Activated T-cell treated with anti-CD3 and anti-CD28 coated beads for 4 hours (primary cell): ENCODE measurements around the gene ACOX1.

ENCODE experiments used
- DNase-seq: peaks from one replicate; pipeline ENCODE4 v3.0.0-alpha.2; 2020

ACOX1 gene

GRCh38 chr17:76008208-76008607, 29.2 kb upstream of the ACOX1 start:
- no peak for DNase-seq

- DNase-seq: no peak
These were observed 28.8 kb upstream of the ACOX1 start for GRCh38 chr17:76007850-76008165.

- DNase-seq: no peak
These were observed 28.3 kb upstream of the ACOX1 start for GRCh38 chr17:76007131-76007849.

DNA sequence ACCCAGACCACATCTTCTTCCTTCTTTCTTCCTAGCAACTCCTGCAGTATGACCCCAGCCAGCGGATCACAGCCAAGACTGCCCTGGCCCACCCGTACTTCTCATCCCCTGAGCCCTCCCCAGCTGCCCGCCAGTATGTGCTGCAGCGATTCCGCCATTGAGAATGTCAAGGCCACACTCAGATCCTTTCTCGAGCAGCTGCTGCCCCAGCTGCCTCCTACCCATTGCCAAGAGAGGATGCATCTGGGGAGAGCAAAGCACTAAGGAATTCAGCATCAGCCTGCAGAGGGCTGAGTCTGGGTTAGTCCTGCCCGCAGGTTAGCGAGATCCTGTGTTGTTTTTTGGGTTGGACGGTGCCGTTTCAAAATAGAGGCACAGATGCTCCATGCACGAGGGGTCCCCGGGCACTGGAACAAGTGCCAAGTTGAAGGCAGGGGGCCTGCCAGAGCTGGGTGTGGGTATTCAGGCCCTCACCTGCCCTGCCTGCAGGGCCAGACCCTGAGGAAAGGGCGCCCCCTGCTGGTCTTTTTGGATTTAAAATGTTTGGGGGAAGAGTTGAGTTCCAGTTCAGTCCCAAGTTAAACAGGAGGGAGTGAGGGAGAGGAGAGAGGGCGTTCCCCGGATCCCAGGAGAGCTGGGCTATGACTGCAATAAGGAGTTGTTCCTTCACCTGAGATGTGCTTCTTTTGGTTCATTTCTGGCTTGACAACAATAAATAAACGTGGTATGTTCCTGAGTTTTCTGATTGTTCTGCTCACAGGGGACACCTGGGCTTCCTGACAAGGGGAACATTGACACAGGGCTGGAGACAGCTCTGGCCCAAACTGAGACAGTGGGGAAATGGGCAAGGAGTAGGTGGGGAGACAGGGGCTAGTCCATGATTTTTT, 26.5 kb upstream of the ACOX1 start:
- peak; percentile 80 for DNase-seq

DNA sequence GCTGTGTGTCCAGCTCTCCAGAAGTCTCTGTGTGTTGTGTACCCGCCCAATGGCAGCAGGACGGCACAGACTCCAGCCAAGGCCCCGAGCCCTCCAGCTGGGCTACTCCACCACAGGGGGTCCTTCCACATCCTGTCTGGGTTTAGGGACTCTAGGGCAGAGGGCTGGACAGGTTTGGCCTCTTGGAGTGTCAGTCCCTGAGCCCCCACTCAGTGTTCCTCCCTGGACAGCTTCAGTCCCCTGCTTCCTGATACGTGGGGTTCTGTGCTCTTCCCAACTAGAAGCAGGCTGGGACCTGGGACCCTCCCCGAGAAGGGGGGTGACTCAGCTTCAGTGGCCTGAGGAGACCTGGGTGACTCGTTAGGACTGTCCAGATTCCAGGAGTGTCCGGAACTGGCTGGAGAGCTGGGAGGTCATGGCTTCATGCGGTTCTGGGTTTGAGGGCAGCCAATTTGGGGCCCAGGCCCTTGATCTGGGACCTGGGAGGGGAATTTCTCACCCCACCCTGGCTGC, 25.8 kb upstream of the ACOX1 start:
- no peak for DNase-seq

GRCh38 chr17:76003915-76004314, 24.9 kb upstream of the ACOX1 start:
- no peak for DNase-seq

DNA sequence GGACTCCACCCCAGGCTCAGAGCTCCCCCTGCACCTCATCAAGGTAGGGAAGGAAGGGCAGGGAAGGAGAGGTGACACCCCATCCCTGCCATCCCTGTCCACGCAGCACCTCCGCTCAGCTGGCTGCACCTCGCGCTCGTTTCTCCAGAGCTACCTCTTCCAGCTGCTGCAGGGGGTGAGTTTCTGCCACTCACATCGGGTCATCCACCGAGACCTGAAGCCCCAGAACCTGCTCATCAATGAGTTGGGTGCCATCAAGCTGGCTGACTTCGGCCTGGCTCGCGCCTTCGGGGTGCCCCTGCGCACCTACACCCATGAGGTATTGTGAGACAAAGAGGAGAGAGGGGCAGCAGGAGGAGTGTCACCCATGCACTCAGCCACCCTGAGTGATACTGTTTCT, 23.1 kb upstream of the ACOX1 start:
- no peak for DNase-seq

GRCh38 chr17:76000755-76001521, 22.0 kb upstream of the ACOX1 start, which contains the start of gene CDK3:
CDK3 (plus strand) TSS chr17:76000855; CDS start chr17:76001426, 571 bp downstream.
- no peak for DNase-seq

DNA sequence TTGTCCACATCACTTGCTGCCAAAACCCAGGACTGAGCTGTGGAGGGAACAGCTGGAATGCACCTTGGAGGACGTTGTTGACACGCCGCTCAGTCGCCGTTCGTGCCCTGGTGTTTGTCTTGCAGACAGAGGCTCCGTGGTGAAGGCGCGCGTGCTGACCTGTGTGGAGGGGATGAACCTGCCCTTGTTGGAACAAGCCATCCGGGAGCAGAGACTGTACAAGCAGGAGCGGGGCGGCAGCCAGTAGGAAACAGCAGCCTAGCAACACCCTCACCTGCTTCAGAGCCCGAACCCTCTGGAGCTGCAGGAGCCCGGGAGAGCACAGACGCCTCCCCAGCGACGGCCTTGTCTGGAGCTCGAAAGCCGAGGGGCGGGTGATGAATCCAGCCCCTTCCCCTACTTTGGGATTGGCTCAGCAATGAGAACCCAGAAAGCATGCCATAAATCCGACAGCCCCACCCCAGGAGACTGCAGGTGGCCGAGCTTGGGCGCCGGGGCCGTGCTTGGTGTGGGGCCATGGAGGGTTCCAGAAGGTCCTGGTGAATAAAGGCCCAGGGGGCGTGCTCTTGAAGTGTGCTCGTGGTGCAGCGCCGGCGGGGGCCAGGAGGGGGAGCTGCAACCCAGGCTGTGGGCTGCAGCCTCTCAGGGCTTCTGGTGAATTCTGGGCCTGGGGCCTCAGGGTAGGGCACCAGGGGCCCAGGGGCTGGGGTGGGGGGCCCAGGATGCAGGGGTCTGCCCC, 21.2 kb upstream of the ACOX1 start:
- DNase-seq: peak; percentile 52

GRCh38 chr17:75998327-75998795, 19.4 kb upstream of the ACOX1 start:
- DNase-seq: no peak

DNA sequence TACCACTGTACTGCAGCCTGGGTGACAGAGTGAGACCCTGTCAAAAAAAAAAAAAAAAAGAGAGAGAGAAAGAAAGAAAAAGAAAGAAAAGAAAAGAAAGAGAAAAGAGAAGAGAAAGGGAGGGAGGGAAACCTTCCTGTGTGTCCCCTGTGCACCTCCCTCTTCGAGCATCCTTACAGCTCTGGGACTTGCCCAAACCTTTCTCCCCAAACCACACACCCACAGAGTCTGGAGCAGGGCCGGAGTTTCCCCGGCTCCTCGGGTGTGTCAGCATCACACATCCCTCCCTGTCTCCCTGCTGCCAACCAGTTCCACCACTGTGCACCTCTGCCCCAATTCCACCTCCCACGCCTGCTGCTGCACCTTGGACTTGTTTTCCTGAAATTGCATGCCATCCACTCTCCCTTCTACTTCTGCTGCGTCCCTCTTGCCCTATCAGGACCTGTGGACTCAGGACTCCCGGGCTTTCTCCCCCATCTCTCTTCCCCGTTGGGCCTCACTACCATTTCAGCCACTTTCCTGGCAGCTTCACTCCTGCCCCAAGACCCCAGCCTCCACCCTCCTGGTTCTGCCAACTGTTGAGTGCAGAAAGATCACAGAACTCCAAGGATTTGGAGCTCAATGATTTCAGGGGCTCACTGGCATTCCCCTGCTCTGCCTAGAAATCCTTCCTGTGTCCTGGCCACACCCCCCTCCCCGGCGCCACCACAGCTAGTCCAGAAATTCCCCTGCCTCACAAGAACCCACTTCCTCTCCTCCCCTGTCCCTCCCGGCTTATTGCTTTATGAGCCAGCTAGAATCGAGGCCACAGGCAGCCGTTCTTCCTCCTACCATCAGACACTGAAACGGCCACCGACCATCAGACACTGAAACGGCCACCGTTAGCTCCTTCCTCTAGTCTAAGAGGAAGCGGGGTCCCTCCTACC, 18.0 kb upstream of the ACOX1 start:
- DNase-seq: no peak

DNA sequence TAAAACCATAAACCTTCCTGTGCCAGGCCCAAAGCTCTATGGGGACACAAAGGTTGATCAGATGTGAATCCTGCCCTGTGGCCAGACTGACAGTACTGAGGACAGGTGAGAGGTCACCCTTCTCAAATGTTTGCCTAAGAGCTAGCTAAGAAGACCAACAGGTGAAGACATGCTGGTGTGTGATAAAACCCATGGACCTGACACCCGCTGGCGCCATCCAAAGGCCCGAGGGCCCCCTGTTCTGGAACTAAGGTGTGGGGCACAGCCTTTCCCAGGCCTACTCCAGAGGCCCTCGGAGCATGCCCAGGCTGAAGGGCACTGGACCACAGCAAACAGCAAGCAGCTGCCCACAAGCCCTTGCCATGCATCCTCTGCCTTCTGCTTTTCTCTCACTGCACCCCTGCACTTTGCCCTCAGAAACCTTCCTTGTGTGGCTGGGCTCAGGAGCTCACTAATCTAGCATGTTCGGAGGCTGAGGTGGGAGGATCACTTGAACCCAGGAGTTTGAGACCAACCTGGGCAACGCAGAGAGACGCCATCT, 16.5 kb upstream of the ACOX1 start:
- no peak for DNase-seq

DNA sequence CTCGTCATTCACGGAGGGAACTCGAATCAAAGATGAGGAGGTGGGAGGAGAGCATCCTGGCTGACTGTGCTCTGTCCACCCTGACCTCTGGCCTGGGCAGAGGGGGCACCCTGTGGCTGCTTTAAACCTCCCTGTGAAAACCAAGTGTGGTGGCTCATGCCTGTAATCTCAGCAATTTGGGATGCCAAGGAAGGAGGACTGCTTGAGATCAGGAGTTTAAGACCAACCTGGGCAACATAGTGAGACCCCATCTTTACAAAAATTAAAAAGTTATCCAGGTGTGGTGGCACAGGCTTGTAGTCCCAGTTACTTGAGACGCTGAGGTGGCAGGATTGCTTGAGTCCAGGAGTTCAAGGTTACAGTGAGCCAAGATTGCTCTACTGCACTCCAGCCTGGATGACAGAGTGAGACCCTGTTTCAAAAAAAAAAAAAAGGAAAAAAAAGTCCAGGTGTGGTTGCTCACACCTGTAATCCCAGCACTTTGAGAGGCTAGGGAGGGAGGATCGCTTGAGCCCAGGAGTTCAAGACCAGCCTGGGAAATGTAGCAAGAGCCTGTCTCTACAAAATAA, 15.9 kb upstream of the ACOX1 start:
- no peak for DNase-seq

DNA sequence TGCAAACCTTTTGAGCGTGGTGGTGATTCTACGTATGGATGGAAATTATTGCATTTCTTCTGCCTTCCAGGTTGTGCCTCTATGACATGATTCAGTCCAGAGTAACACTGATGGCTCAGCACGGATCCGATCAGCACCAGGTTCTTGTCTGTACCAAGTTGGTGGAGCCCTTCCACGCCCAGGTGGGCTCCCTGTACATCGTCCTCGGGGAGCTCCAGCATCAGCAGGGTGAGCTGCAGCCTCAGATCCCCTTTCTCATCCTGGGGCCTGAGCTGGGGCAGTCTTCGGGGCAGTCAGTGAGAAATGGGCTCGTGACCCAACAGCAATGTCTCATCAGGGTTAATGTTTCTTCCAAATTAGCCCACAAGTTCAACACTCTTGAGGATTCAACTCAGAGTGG, 12.4 kb upstream of the ACOX1 start:
- DNase-seq: no peak

GRCh38 chr17:75987041-75987440, 8.1 kb upstream of the ACOX1 start:
- DNase-seq: no peak

DNA sequence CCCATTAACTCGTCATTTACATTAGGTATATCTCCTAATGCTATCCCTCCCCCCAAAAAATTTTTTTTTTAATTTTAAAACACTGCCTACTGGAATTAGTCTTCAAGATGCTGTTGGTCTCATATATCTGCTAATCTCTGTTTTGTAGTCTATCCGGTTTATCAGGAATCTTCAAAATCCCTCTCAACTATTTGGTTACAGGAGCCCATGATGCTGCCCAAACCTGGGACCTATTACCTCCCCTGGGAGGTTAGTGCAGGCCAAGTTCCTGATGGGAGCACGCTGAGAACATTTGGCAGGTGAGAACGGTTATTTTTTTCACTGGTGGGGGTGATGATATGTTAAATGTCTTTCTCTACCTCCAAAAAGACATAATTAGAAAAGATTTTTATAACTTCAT, 7.0 kb upstream of the ACOX1 start:
- DNase-seq: no peak

DNA sequence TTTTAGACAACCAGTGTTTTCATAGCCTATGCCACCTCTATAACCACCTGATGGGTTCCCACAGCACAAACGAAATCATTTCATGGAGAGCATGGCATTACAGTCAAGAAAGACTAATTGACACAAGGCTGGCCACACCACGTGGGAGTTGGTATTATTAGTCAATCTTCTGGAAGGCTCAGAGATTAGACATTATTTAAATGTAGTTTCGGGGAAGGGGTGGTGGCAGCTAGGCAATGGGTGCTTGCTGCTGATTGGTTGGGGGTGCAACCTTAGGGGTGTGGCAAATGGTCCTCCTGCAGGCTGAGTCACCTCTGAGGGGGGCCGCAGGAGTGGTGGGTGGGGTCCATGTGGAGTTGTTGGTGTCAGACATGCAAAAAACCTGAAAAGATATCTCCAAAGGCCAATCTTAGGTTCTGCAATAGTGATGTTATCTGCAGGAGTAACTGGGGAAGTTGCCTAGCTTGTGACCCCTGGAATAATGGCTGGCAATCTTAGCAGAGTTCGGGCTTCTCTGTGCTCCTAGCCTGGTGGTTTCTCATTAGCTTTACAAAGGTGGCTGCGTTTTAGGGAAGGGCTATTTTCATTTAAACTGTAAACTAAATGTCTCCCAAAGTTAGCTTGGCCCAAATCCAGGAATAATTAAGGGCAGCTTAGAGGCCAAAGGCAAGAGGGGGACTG, 4.7 kb upstream of the ACOX1 start:
- DNase-seq: no peak

DNA sequence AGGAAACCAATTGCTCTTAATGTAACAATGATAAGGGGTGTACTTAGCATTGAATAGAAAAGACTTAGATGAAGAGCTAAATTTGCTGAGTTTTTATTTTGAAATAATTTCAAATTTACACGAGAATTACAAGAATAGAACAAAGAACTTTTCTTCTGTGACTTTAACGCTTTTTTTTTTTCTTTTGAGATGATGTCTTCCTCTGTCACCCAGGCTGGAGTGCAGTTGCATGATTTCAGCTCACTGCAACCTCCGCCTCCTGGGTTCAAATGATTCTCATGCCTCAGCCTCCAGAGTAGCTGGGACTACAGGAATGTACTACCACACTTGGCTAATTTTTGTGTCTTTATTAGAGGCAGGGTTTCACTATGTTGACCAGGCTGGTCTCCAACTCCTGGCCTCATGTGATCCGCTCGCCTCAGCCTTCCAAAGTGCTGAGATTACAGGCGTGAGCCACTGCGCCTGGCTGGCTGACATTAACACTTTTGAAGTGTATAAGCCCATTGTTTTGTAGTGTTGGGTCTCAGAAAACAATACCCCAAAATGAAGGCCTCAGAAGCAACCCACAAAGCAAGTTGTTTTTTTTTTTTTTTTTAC, 2.2 kb upstream of the ACOX1 start:
- DNase-seq: no peak

- DNase-seq: no peak
These were observed 1.4 kb upstream of the ACOX1 start for GRCh38 chr17:75980188-75981018.
